DOHH2 (cell line): Measurements from ENCODE around the gene CDKN2B-AS1.

ENCODE experiments used
- CTCF ChIP-seq: fragments of 200-600 bp; sonication (generic); IDR thresholded peaks from one replicate; pipeline ENCODE4 v1.5.1; 2014; ENCODE audit warnings: antibody characterized with exemption, mild to moderate bottlenecking, low read depth, low read length; ENCODE audit not compliant: poor library complexity, severe bottlenecking
- EZH2phosphoT487 ChIP-seq: fragments of 200-600 bp; sonication (generic); IDR thresholded peaks from 2 replicates; pipeline ENCODE4 v1.6.1; 2017; ENCODE audit warnings: borderline replicate concordance, mild to moderate bottlenecking, antibody characterized with exemption, low read length, moderate library complexity, mixed read lengths

GRCh38 chr9:22097707-22098106 is 103.1 kb downstream of the CDKN2B-AS1 start:
- no peak for TF ChIP-seq CTCF
- no peak for TF ChIP-seq EZH2phosphoT487
